ENCODE results near the gene ADGRF1.

- TF ChIP-seq CTCF (IDR thresholded peaks at IDR 0.05 in 8 of 11, conservative IDR thresholded peaks at IDR 0.05 in 3 of 11) = no peak
- no peak for TF ChIP-seq POLR2A (IDR thresholded peaks at IDR 0.05)
Observed at GRCh38 chr6:47066418-47066817, 24.3 kb upstream of the ADGRF1 start.
